GM19455 (cell line): ENCODE measurements around the gene PCSK7.

Experiments used
- ATAC-seq: cut with Tn5 transposase; IDR thresholded peaks from one replicate; pipeline ENCODE4 v1.9.1; 2021; ENCODE audit not compliant: unreplicated experiment

PCSK7 gene

GRCh38 chr11:117230999-117231841 is 653 bp downstream of the PCSK7 start:
- ATAC-seq, result no peak

DNA sequence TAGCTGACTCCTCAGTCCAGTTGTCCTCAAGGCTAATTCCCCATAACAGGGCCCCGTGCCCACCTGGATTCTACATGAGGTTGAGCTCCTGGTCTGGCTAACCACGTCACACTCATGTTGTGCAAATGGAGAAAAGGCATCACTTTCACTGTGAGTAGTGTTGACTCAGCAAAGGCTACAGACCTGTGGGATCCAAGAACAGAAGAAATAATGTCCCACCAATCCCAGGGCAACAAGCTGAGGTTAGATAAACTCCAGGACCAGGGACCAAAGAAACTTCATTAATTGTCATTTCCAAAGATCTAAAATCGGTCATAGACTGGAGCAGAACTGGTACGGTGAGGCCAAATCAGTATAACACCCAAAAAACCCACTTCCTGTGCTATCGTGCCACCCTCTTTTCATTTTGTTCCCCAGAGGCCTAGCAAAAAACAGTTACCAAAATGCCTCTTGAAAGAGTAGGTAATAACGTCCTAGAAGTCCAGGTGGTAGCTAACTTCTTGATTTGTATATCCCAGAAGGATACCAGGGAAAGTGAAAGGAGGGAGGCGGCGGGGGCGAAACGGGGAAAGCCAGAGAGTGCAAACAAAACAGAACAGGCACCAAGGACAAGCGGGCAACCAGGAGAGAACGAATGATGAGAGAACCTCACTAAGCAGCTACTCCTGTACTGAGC is 1.4 kb downstream of the PCSK7 start:
- ATAC-seq, result no peak

DNA sequence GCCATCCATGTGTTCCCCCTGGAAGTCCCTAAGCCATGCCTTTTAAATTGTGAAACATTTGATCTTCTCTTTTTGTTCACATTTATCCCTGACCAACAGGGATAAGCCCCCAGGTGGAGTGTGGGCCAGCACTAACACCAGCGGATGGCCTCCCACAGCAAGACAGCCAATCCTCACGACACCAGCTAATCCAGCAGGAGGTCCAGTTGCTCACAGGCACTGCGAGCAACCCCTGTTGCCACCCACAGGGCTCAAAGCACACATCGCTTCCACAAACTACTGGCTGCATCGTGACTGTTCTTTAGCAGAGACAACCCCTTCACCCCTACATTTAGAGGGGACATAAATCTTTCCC is 2.0 kb downstream of the PCSK7 start:
- no peak for ATAC-seq

DNA sequence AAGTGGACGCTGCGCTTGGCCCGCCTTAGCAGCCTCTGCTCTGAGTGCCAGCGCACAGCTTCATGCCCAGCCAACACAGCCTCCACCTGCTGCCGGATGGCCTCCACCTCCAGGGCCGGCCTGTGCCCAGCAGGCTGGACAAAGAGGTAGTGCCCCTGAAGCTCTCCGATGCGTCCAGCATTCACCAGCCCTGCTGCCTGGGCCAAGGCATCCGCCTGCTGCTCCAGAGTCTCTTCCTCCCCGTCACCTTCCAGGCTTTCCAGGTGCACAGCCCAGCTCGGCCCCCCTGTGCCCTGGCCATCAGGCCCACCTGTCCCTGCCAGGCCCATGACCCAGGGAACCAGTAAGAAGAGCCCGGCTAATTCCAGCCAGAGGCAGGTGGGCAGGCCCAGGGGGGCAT is 2.5 kb downstream of the PCSK7 start:
- no peak for ATAC-seq

GRCh38 chr11:117228091-117228490 is 3.8 kb downstream of the PCSK7 start:
- ATAC-seq, result no peak

- no peak for ATAC-seq
Measured at GRCh38 chr11:117226388-117227385, 5.2 kb downstream of the PCSK7 start.

GRCh38 chr11:117225553-117226170 is 6.2 kb downstream of the PCSK7 start:
- ATAC-seq, result no peak

GRCh38 chr11:117223741-117224689 is 7.9 kb downstream of the PCSK7 start:
- no peak for ATAC-seq

DNA sequence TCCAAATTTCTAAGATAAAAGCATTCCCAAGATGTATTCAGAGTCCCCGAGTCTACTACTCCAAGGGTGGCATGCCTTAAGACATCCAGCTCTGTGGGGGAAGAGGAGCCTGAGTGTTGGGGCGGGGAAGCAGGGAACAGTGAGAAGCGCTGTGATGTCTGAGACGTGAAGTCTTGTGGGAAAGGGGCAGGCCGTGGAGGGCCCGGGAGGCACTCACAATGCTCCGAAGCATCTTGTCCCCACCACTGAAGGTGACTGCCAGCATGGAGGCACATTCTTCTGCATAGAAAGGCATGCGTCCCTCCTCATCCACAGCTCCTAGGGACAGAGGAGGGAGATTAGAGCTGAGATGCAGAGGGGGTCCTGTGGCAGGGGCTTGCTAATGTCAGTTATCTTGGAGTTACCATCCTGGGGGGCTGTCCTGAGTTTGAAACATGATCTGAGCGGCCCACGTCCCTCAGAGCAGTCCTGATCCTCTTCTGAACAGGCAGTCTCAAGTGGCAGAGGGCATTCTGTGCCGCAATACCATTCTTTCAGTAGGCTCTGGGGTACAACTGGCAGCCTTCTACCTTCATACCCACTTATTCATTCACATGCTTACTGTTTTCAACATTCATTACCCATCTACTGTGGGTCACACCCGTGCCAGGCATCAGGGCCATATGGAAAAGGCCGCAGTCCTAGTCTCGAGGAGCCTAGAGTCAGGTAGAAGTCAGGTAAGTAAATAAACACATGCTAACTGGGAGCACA is 8.7 kb downstream of the PCSK7 start:
- ATAC-seq, result no peak

DNA sequence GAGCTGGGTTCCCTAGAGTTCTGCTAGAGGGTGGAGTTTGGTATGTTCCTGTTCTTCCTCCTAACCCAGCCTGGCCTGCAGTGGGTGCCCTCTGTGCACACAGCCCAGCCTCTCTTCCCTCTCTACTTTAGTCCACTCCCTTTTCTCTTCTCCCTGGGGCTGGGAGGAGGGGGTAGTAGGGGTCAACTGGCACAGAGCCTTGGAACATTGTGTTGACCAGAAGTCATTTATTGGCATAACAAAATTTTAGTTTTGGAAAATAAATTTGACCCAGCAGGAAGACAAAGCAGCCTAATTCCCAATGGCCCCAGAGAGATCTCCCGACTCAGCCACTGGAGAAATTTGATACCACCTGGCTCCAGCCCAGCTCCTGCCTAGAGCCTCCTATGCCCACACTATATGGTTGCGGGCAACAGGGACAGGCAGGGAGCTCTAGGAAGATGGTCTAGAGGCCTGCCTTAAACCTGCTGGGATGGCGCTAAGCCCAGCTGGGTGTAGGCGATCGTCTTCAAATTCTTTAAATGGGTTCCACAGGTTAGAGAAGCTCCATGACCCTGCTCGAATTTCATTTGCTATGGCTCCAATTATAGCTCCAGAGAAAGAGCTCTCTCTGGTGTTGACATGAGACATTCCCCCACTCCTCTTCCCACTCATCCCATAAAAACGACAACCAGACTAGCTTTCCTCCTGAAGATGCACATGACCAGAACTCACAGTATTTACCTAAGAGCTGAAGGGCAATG is 9.9 kb downstream of the PCSK7 start:
- no peak for ATAC-seq

DNA sequence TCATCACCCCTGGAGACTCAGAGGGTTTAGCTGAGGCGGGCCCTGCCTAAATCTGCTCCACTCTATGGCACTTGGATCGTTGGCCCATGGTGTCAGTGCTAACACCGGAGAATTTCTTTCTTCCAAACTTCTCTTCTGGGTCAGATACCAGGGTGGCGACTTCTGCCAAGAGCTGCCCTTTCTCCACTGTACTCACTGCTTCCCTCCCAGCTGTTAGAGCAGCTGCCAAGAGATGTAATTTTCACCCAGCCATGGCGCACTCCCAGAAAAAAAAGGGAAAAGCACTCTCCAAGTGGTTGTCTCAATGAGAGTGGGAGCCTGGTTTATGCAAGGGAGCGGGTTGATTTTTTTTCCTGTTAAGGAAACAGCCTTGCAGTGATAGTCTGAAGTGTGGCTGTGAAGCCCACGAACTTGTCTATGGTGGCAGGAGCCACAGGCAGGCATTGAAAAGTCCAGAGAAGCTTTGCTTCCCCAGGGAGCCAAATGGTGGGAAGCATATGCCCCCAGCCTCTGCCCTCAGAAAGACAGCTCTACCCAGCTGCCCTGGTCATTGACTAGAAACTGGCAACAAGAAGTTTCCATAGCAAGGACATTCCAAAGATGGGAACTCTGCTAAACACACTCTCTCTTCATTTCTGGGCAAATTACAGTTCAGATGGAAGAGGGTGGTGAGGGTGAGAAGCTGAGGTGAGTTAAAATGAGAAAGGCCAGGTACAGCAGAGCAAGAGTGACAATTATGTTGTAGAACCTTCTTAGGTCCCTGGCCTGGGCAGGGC is 10.7 kb downstream of the PCSK7 start:
- no peak for ATAC-seq

DNA sequence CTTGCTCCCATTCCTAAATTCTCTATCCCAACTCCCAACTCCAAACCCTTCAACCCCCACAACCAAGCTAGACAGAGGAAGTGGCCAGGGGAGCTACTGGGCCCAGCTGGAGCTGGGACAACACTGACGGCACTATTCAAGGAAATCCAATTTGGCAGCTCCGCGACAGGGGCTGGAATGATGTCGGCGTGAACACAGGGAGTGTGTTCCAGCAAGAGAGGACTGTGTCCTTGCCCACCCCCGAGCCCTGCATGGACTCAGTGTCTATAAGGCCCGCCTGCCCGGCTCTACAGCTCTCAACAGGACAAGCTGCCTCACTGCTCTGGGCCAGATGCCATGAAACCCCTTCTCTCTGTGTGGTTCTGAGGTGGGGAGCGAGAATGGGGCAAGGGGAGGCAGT is 11.3 kb downstream of the PCSK7 start:
- no peak for ATAC-seq

DNA sequence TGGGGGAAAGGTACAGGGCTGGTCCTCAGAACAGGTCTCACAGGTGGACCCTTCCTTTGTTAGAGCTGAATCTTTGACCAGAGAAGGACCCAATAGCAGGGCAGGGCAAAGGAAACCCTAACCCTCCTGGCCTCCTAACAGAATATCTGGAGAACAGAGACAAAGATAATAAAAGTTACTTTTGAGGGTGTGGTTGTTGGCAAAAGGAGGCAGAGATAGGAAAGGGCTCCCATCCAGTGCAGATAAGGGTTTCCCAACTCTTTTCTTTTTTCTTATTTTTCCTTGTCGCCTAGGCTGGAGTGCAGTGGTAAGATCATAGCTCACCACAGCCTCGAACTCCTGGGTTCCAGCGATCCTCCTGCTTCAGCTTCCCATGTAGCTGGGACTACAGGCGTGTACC is 11.9 kb downstream of the PCSK7 start:
- ATAC-seq, result no peak

DNA sequence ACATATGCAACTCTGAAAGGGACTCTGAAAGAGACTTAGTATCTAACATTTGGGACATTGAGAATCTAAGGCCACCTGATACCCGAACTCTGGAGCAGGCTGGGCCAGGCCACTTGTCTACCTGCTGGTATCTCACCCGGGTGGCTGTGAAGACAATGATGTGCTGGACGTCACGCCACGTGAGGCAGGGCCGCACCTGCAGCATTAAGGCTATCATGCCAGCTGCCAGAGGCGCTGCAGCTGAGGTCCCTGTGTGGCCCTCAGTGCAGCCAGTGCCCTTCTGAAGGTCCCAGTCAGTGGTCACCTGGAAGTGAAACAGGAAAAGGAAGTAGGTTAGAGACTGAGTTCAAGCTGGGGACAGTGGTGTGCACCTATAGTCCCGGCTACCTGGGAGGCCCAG is 12.4 kb downstream of the PCSK7 start:
- no peak for ATAC-seq

DNA sequence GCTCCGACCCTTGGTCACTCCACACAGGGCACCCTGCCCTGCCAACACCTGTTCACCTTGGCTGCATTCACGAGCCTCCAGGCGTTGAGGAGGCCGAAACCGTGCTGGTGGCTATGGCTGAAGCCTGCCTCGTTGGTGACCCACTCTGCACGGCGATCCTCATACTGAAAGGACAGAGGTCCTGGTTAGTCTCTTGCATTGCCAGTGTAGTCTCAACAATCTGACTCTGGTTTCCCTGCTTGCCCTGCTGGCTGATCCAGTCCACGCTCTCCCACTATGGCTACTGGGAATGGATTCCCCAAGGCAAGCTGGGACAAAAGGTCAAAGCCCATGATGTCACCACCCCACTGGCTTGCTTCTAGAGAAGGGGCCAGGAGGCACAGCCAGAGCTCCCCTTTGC is 12.9 kb downstream of the PCSK7 start:
- no peak for ATAC-seq

GRCh38 chr11:117218133-117218915 is 13.5 kb downstream of the PCSK7 start:
- no peak for ATAC-seq
